Forelimb muscle (tissue), 1 donor: ENCODE measurements around the gene MUC12. TPM values are rescaled to one million over a fixed set of nuclear protein-coding genes. Genes with fewer than 3 reads are reported as not detected.
"Not testable (repeated sequence)": the region's sequence is repeated elsewhere in the genome, so short reads cannot be mapped to it uniquely, and the experiment has no call there.

Experiments
- DNase-seq: peaks from one replicate; pipeline ENCODE4 v3.0.0-alpha.2; 2013; ENCODE audit warnings: low read depth
- polyA plus RNA-seq: library from polyadenylated mRNA; unstranded; fragments of 120-200 nt; gene quantifications from one replicate; pipeline ENCODE4 v1.2.1, GENCODE V29; 2013; ENCODE audit not compliant: insufficient read length

Gene MUC12
- polyA plus RNA-seq, 1 donor, result 0.48 TPM

- no peak for DNase-seq
Measured at GRCh38 chr7:100962537-100962936, 6.8 kb upstream of the MUC12 start.

DNA sequence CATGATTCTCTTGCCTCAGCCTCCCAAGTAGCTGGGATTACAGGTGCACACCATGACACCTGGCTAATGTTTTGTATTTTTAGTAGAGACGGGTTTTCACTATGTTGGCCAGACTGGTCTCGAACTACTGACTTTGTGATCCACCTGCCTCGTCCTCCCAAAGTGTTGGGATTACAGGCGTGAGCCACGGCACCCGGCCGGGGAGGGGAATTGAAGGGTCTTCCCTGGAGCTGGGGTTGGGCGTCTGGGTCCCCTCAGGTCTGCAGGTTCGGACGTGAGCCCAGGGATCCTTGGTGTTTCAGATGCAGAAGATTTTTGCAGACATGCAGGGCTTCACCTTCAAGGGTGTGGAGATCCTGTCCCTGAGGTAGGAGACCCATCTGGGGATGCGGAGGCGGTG, 6.0 kb upstream of the MUC12 start:
- DNase-seq, result no peak

DNA sequence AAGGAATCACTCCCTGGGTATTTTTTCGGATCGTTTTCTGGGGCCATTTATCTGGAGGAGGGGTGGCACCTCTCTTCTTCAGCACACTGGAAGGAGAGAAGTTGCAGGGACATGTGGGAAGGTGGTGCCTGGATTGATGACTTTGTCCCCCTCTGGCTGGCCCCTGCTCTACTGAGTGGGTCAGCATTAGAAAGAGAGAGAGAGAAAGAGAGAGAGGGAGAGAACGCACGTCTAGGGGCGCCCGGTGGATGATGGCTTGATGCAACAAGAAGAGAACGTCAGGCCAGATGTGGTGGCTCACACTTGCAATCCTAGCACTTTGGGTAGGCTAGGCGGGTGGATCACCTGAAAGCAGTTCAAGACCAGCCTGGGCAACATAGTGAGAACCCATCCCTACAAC, 5.5 kb upstream of the MUC12 start:
- DNase-seq, result no peak

DNA sequence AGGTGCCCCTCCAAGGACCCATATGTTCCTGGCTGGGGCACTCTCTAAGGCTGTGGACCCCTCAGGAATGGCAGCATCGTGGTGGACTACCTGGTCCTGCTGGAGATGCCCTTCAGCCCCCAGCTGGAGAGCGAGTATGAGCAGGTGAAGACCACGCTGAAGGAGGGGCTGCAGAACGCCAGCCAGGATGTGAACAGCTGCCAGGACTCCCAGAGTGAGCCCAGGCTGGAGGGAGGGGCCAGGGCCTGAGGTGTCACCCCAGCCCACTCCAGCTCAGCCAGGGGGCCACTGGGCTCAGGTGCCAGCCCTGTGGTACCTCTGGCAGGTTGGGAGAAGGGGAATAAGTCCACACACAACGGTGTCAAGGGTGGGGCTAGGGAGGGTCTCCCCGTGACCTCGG, 4.7 kb upstream of the MUC12 start:
- DNase-seq, result no peak

GRCh38 chr7:100965045-100965722, 4.2 kb upstream of the MUC12 start:
- no peak for DNase-seq

DNA sequence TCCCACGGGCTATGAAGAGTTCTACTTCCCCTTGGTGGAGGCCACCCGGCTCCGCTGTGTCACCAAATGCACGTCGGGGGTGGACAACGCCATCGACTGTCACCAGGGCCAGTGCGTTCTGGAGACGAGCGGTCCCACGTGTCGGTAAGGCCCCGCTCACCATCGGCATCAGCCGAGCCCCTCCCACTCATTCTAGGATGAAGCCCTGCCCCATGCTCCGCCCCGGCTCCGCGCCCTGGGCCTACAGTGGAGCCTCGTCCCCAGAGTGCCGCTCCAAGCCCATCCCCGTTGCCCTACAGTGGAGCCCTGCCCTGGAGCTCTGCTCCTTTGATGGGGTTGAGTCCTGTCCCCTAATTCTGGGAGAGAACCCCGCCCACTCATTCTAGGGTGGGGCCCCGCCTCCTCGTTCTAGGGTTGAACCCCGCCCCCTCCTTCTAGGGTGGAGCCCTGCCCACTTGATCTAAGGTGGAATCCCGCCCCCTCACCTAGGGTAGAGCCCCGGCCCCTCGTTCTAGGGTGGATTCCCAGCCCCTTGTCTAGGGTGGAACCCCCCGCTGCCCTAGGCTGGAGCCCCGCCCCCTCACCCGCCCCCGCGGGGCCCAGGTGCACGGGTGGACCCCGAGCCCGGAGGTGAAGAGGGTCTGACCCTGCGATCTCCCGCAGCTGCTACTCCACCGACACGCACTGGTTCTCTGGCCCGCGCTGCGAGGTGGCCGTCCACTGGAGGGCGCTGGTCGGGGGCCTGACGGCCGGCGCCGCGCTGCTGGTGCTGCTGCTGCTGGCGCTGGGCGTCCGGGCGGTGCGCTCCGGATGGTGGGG, 3.4 kb upstream of the MUC12 start:
- DNase-seq, result no peak

GRCh38 chr7:100966542-100967291, 2.6 kb upstream of the MUC12 start:
- no peak for DNase-seq

DNA sequence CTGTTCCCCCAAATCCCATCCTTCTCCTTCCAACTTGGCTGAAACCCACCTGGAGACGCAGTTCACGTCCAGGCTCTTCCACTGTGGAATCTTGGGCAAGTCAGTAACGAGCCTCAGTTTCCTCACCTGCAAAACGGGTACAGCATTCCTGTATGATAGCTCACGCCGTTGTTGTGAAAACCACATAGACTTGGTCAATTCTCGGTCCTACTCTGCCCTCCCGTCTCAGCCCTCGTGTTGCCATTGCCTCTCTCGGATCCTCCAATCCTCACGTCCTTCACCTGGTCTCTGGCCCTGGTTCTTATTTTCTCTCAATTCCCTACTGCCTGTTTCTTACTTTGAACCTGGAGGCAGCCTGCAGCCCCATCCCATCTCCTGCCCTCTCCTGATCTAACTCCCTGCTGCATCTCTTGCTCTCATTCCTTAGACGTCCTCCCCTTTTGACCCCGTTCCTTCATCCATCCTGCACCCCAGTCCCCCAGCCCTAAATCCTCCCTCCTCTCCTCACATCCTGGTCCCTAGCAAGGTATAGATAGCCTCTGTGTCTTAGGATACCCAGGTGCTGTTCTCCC, 2.0 kb upstream of the MUC12 start:
- no peak for DNase-seq

DNA sequence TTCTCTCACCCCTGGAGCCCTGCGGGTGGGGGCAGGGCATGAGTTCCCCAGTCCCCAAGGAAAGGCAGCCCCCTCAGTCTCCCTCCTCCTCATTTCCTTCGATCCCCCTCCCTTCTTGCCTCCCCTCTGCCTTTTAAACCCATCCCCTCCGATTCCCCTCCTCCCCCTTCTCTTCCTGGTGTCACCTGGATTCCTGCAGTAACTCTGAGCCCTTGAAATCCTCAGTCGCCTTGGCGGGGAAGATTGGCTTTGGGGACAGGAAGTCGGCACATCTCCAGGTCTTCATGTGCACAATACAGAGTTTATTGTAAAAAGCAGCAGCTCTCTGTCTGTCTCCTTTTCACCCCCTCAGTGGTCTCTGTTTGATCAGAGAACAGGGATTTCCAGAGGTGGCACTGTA, 1.3 kb upstream of the MUC12 start:
- peak; percentile 13 for DNase-seq

GRCh38 chr7:100968650-100969049, 715 bp upstream of the MUC12 start:
- no peak for DNase-seq

GRCh38 chr7:100971111-100972001, 2.0 kb downstream of the MUC12 start:
- no peak for DNase-seq

DNA sequence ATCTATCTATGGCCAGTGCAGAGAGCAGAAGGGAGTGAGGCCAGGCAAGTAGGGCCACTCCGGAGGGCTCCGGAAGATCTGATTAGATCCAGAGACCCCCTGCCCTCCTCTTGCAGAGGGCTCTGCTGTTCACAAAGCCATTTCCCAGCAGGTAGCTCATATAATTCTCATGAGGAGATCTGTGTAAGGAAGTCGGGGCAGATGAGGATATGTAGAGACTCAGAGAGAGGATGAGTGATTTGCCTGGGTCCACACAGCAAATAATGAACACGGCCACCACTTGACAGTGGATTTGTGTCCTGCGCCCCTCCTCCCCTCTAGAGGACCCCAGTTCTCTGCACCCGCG, 2.6 kb downstream of the MUC12 start:
- DNase-seq, result no peak

GRCh38 chr7:100974021-100974420, 4.7 kb downstream of the MUC12 start:
- no peak for DNase-seq

- no peak for DNase-seq
Measured at GRCh38 chr7:100975371-100975821, 6.0 kb downstream of the MUC12 start.

DNA sequence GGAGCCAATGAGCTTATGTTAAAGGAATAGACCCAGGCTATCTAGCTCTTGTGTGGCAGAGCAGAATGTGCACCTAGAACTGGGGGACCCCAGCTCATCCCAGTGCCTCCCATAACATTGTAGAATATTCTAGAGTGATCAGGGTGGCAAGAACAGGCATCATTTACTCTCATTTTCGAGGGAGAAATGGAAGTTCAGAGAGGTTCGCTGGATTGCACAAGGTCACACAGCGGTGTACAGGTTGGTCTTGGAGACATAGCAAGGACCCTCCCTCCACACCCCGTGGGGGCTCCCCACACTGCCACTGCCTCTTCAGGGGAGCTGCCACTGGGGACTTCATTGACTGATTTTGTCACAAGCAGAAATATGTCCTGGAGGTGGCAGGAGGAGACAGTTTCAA, 8.9 kb downstream of the MUC12 start:
- DNase-seq, result no peak

DNA sequence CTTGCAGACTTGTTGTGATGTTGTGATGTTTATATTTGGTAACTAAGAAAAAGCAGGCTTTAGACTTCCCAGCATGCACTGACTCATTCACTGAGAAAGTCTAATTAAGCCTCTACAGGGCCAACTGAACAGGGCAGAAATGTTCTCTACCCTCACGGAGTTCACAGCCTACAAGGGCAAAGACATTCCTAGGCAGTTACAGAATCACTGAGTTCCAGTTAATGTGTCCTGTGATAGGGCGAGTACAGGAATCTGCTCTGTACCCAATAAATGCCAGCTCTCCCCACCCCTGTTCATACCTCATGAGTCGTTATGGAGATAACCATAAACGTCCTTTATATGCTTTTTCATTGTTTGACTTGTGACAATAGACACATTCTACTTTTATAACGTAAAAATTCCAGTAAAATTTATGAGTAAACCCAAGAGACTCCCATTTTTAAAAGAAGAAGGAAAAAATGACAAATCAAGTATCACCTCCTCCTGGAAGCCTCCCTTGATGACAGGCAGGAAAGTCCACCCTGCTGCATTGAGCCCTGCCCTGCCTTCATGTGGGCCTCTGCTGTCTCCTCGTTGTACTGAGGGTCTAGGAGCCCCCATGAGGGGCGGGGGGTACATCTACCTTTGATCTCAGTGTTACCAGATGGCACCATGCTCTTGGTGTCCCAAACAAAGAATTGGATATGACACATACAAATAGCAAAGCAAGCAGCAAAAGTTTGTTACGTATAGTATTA, 14.3 kb downstream of the MUC12 start:
- no peak for DNase-seq

GRCh38 chr7:100984241-100984918, 15.0 kb downstream of the MUC12 start:
- DNase-seq, result not testable (repeated sequence)

GRCh38 chr7:100985033-100985797, 15.8 kb downstream of the MUC12 start:
- not testable (repeated sequence) for DNase-seq

DNA sequence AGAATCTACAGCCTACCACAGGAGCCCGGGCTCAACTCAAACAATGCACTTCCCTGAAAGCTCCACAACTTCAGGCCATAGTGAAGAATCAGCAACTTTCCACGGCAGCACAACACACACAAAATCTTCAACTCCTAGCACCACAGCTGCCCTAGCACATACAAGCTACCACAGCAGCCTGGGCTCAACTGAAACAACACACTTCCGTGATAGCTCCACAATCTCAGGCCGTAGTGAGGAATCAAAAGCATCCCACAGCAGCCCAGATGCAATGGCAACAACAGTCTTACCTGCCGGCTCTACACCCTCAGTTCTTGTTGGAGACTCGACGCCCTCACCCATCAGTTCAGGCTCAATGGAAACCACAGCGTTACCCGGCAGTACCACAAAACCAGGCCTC, 22.3 kb downstream of the MUC12 start:
- DNase-seq, result no peak
